HEK293T (cell line): ENCODE data around the gene CLEC16A.

Experiments
- CTCF ChIA-PET: fragments of 350-600 bp; formaldehyde crosslinking; extraction: SDS; loops from one replicate; lab custom pipeline; 2021; ENCODE audit warnings: antibody characterized with exemption, inconsistent platforms; lab: Yijun Ruan, JAX
- POLR2A ChIA-PET: fragments of 350-600 bp; formaldehyde crosslinking; extraction: SDS; loops from one replicate; lab custom pipeline; 2020; ENCODE audit warnings: antibody characterized with exemption, inconsistent platforms; lab: Yijun Ruan, JAX
- DNase-seq: peaks from one replicate; pipeline ENCODE4 v3.0.0; 2012; ENCODE audit warnings: mixed read lengths; ENCODE audit errors: extremely low spot score
- ARNT ChIP-seq: fragments of 450-650 bp; IDR thresholded peaks from 2 replicates; pipeline ENCODE4 v1.6.1; 2017; ENCODE audit warnings: mild to moderate bottlenecking
- BHLHE40 ChIP-seq: fragments of 450-650 bp; IDR thresholded peaks from 2 replicates; pipeline ENCODE4 v1.6.1; 2016; ENCODE audit warnings: mild to moderate bottlenecking, moderate library complexity, borderline replicate concordance
- CTBP1 ChIP-seq: fragments of 450-650 bp; IDR thresholded peaks from 2 replicates; pipeline ENCODE4 v1.6.1; 2016; ENCODE audit warnings: borderline replicate concordance
- ELF4 ChIP-seq: fragments of 450-650 bp; IDR thresholded peaks from 2 replicates; pipeline ENCODE4 v1.6.1; 2017; ENCODE audit warnings: antibody characterized with exemption
- FOXA1 ChIP-seq: fragments of 450-650 bp; IDR thresholded peaks from 2 replicates; pipeline ENCODE4 v1.6.1; 2016; ENCODE audit warnings: mild to moderate bottlenecking
- FOXK2 ChIP-seq: fragments of 450-650 bp; IDR thresholded peaks from 2 replicates; pipeline ENCODE4 v1.6.1; 2016; ENCODE audit warnings: mild to moderate bottlenecking
- FOXM1 ChIP-seq: fragments of 450-650 bp; IDR thresholded peaks from 2 replicates; pipeline ENCODE4 v1.6.1; 2017; ENCODE audit warnings: mild to moderate bottlenecking, borderline replicate concordance
- HDGF ChIP-seq: fragments of 450-650 bp; IDR thresholded peaks from 2 replicates; pipeline ENCODE4 v1.6.1; 2017; ENCODE audit warnings: antibody characterized with exemption, borderline replicate concordance
- L3MBTL2 ChIP-seq: fragments of 450-650 bp; conservative IDR thresholded peaks from 2 replicates; pipeline ENCODE4 v1.6.1; 2016; ENCODE audit warnings: mild to moderate bottlenecking
- LEF1 ChIP-seq: fragments of 450-650 bp; IDR thresholded peaks from 2 replicates; pipeline ENCODE4 v1.6.1; 2017; ENCODE audit warnings: mild to moderate bottlenecking, borderline replicate concordance
- NFRKB ChIP-seq: fragments of 450-650 bp; IDR thresholded peaks from 2 replicates; pipeline ENCODE4 v1.6.1; 2016; ENCODE audit warnings: mild to moderate bottlenecking, moderate library complexity
- SP1 ChIP-seq: fragments of 450-650 bp; IDR thresholded peaks from 2 replicates; pipeline ENCODE4 v1.6.1; 2017
- SUZ12 ChIP-seq: fragments of 450-650 bp; IDR thresholded peaks from 2 replicates; pipeline ENCODE4 v1.6.1; 2016; ENCODE audit warnings: mild to moderate bottlenecking
- TARDBP ChIP-seq: fragments of 450-650 bp; IDR thresholded peaks from 2 replicates; pipeline ENCODE4 v1.6.1; 2016
- ZNF384 ChIP-seq: fragments of 450-650 bp; IDR thresholded peaks from 2 replicates; pipeline ENCODE4 v1.6.1; 2016
- TF ChIP-seq, protein P1 (sequence below): fragments of 450-650 bp; IDR thresholded peaks from 2 replicates; pipeline ENCODE4 v1.6.1; 2016

CLEC16A gene

DNA sequence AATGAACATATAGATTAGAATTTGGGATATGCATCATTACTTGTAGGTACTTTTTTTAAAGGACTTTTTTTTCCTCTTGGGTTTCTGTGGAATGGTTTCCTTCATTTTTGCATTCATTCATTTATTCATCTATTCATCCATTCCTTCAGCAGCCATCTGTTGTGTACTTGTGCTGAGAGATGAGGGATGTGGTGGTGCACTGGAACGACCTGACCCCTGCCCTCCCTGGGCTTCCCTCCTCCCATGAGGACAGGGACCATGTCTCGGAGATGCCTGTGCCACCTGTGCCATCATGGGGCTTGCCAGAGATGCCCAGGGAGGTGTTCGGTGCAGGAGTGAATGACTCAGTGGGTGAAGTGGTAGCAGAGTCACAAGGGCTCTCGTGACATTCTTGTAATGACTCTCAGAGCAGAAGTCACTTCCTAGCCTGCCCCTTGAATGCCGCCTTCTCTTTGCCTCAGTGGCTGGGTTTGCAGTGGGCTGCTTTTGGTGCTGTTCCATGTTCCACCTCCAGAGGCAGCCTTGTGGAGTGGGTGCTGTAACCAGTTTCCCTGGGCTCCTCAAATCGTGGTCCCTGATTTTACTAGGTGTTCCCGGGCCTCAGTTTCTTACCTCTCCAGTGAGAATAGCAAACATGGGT lies 43.9 kb downstream of the CLEC16A start:
- TF ChIP-seq ZNF384 (no peak), ARNT (no peak)
- ChIA-PET CTCF (no interaction called here), POLR2A (no interaction called here)
- DNase-seq = peak; percentile 34

DNA sequence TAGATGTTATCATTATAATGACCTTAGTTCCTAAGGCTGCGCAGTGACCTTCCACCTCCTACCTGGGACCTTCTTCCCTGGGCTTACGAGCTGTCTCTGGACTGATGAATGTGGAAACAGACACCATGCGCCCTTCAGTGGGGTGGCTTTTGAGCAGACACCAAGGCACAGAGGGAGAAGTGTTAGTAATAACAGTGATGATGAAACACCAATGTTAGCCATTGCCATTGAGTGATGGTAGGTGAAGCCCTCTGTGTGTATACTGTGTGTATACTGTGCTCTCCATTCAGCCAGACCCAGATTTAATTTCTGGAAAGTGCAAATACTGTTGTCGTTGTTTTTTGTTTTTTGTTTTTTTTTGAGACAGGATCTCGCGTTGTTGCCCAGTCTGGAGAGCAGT lies 44.5 kb downstream of the CLEC16A start:
- no peak for DNase-seq
- ChIA-PET POLR2A (no interaction called here), CTCF (no interaction called here)
- TF ChIP-seq FOXA1 = no peak
- TF ChIP-seq ELF4 = no peak
- TF ChIP-seq, protein P1, sequence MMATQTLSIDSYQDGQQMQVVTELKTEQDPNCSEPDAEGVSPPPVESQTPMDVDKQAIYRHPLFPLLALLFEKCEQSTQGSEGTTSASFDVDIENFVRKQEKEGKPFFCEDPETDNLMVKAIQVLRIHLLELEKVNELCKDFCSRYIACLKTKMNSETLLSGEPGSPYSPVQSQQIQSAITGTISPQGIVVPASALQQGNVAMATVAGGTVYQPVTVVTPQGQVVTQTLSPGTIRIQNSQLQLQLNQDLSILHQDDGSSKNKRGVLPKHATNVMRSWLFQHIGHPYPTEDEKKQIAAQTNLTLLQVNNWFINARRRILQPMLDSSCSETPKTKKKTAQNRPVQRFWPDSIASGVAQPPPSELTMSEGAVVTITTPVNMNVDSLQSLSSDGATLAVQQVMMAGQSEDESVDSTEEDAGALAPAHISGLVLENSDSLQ = no peak
- TF ChIP-seq ARNT = no peak
- no peak for TF ChIP-seq CTBP1
- no peak for TF ChIP-seq ZNF384
- no peak for TF ChIP-seq TARDBP
- no peak for TF ChIP-seq BHLHE40
- no peak for TF ChIP-seq SUZ12

DNA sequence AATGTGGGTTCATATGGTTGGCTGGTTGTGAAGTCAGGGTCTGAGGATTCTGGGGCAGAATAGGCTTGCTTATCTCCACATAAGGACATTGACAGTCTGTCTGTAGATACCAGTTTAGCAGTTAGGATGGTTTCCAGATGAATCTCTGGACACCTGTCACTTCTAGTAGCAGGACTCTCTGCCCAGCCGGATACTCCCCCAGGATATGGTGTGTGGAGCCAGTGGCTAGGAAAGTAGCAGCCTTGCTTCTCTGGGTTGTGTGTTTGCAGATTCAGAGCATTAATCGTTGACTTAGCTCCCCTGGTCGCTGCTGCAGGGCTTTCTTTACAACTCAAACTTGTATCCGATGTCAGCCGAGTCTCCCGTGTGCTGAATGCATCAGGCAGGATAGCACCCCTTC lies 45.2 kb downstream of the CLEC16A start:
- ChIA-PET CTCF (interaction anchor here (0.5 kb wide), 1 partner anchor 28 kb away, joined by 4 read pairs; no protein-coding TSS in a partner anchor), POLR2A (no interaction called here)
- no peak for DNase-seq
- TF ChIP-seq HDGF (no peak), SUZ12 (no peak), ZNF384 (no peak), TARDBP (no peak), BHLHE40 (no peak), LEF1 (no peak), CTBP1 (no peak), FOXK2 (no peak), NFRKB (no peak), ELF4 (no peak), ARNT (no peak), L3MBTL2 (no peak), FOXA1 (no peak), SP1 (no peak)
- TF ChIP-seq, protein P1 = no peak

DNA sequence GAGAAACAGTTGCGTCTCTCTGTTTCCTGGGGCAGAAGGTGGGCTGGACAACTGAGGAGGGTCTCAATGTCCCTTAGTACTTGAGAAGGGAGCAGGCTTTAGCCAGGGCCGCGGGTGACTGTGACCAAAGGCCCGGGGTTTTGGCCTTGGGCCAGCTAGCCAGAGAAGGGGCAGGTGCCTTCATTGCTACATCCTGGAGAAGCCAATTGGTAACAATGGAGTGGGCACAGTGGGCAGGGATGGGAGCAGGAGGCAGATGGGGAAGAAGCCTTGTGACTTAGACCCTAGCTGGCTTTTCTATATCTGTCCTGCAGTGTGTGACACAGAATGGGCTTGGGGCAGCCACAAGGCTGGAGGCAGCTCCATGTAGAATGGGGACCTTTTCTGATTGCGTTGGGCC lies 46.0 kb downstream of the CLEC16A start:
- POLR2A ChIA-PET = no interaction called here
- TF ChIP-seq ARNT = no peak
- no peak for TF ChIP-seq CTBP1
- TF ChIP-seq ELF4 = no peak
- no peak for TF ChIP-seq LEF1
- TF ChIP-seq HDGF = no peak
- TF ChIP-seq FOXK2 = no peak
- TF ChIP-seq, protein P1 = no peak
- TF ChIP-seq SUZ12 = no peak
- TF ChIP-seq FOXA1 = no peak
- no peak for TF ChIP-seq FOXM1
- TF ChIP-seq TARDBP = no peak
- no peak for TF ChIP-seq NFRKB
- TF ChIP-seq ZNF384 = no peak
- no peak for TF ChIP-seq BHLHE40
- no peak for TF ChIP-seq SP1
- no peak for TF ChIP-seq L3MBTL2
- CTCF ChIA-PET = no interaction called here
- DNase-seq = no peak

DNA sequence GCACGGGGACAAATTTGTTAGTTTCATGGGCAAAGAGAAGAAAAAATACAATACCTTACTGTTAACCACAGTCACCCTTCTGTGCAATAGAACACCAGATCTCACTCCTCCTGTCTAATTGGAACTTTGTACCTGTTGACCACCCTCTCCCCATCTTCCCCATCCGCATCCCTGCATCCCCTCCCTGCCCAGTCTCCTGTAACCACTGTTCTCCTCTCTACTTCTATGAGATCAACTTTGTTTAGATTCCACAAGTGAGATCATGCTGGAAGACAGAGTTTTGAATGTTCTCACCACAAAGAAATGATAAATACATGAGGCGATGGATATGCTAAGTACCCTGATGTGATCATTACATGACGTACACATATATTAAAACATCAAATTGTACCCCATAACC lies 47.7 kb downstream of the CLEC16A start:
- DNase-seq = no peak
- POLR2A ChIA-PET = interaction anchor here (1.0 kb wide), 1 partner anchor 264 kb away, joined by 7 read pairs; the partner anchor contains the start of gene SOCS1
- CTCF ChIA-PET = no interaction called here
- TF ChIP-seq FOXK2 = no peak
- TF ChIP-seq HDGF = no peak
- TF ChIP-seq BHLHE40 = no peak
- TF ChIP-seq, protein P1 = no peak
- TF ChIP-seq SP1 = no peak
- no peak for TF ChIP-seq TARDBP
- TF ChIP-seq FOXM1 = no peak
- no peak for TF ChIP-seq FOXA1
- TF ChIP-seq NFRKB = no peak
- no peak for TF ChIP-seq SUZ12
- TF ChIP-seq ELF4 = no peak
- no peak for TF ChIP-seq L3MBTL2
- TF ChIP-seq ARNT = no peak
- no peak for TF ChIP-seq LEF1
- TF ChIP-seq ZNF384 = no peak
- TF ChIP-seq CTBP1 = no peak

DNA sequence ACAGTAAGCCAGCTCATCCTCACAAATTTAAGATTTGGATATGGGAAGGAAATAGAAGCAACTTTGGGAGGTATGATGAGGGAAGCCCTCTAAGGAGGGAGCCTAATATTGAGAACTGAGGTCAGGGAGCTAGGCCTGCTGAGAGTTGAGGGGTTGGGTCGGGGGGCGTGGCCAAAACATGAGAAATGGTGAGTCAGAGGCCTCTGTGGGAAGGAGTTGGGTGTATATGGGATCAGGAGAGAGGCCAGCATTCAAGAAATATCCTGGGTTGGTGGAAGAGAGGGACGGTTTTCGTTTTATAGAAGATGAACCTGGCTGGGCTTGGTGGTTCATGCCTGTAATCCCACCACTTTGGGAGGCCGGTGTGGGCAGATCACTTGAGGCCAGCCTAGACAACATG lies 48.4 kb downstream of the CLEC16A start:
- ChIA-PET POLR2A (interaction anchor here (1.0 kb wide), 1 partner anchor 263 kb away, joined by 7 read pairs; the partner anchor contains the start of gene SOCS1), CTCF (no interaction called here)
- DNase-seq = no peak
- no peak for TF ChIP-seq L3MBTL2
- no peak for TF ChIP-seq CTBP1
- TF ChIP-seq BHLHE40 = no peak
- TF ChIP-seq FOXM1 = no peak
- no peak for TF ChIP-seq FOXK2
- no peak for TF ChIP-seq NFRKB
- no peak for TF ChIP-seq ARNT
